Measurements from ENCODE around the gene DAPK1. TPM values are rescaled to one million over a fixed set of nuclear protein-coding genes. Genes with fewer than 3 reads are reported as not detected.

Gene DAPK1
- total RNA-seq, 1 donor from 2014 or later, result 29.5 TPM

DNA sequence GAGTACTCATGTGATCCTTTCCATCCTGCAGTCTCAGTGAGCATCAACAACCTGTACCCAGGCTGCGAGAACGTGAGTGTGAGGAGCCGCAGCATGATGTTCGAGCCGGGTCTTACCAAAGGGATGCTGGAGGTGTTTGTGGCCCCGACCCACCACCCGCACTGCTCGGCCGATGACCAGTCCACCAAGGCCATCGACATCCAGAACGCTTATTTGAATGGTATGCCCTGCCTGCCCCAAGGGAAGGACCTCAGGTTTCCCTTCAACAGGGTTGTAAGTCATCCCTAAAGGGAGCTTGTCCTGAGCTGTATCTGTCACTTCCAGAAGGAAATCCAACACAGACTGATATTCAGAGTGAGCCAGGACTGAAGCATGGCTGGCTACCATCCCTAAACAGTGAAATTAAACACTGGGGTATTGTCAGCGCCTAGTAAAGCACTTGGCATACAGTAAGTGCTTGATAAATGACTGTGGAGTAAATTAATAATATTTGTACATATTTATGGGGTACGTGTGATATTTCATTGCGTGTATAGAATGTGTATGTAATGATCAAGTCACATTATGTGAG is 188.9 kb downstream of the DAPK1 start:
- Mint-ChIP-seq H3K36me3 (peaks cover 49% of the 10 kb centered on the region), H3K4me1 (peaks cover 5% of the 10 kb centered on the region), H3K4me3 (no peak overlapping the region), H3K9me3 (peaks cover 16% of the 10 kb centered on the region), H3K27ac (no peak overlapping the region), H3K27me3 (ENCODE audit: insufficient read depth, low read depth) (peaks cover 4% of the 10 kb centered on the region)
- H3K27me3 ChIP-seq, result no peaks in the 10 kb centered on the region
- TF ChIP-seq EZH2 (IDR thresholded peaks at IDR 0.05) (no peak), EZH2phosphoT487 (IDR thresholded peaks at IDR 0.05) (no peak)
- TF ChIP-seq, protein P1, sequence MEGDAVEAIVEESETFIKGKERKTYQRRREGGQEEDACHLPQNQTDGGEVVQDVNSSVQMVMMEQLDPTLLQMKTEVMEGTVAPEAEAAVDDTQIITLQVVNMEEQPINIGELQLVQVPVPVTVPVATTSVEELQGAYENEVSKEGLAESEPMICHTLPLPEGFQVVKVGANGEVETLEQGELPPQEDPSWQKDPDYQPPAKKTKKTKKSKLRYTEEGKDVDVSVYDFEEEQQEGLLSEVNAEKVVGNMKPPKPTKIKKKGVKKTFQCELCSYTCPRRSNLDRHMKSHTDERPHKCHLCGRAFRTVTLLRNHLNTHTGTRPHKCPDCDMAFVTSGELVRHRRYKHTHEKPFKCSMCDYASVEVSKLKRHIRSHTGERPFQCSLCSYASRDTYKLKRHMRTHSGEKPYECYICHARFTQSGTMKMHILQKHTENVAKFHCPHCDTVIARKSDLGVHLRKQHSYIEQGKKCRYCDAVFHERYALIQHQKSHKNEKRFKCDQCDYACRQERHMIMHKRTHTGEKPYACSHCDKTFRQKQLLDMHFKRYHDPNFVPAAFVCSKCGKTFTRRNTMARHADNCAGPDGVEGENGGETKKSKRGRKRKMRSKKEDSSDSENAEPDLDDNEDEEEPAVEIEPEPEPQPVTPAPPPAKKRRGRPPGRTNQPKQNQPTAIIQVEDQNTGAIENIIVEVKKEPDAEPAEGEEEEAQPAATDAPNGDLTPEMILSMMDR (IDR thresholded peaks at IDR 0.05), result no peak
- no peaks in the 10 kb centered on the region for H3K36me3 ChIP-seq
- H3K79me2 ChIP-seq (ENCODE audit: low read depth), result no peaks in the 10 kb centered on the region
- H3F3A ChIP-seq (ENCODE audit: low read depth), result no peaks in the 10 kb centered on the region
- no peak overlapping the region for H3K4me3 ChIP-seq
- DNase-seq (ENCODE audit: low spot score), result no peak
- no peak overlapping the region for H3K9ac ChIP-seq
- no peaks in the 10 kb centered on the region for H3K4me1 ChIP-seq
- H3K9me3 ChIP-seq (ENCODE audit: low read depth), result no peaks in the 10 kb centered on the region
- no peak overlapping the region for H3K4me2 ChIP-seq
- no peak overlapping the region for H3K27ac ChIP-seq
- H4K20me1 ChIP-seq (ENCODE audit: low read depth), result no peaks in the 10 kb centered on the region
- H2AFZ ChIP-seq (replicated peaks), result no peak overlapping the region

- DNase-seq (ENCODE audit: low spot score), result no peak
- Histone ChIP-seq H3K79me2 (ENCODE audit: low read depth) (no peaks in the 10 kb centered on the region), H3K9ac (no peak overlapping the region), H3K4me1 (no peaks in the 10 kb centered on the region), H3K4me2 (no peak overlapping the region), H4K20me1 (ENCODE audit: low read depth) (no peaks in the 10 kb centered on the region), H3K27me3 (no peaks in the 10 kb centered on the region), H3K27ac (no peak overlapping the region), H3K9me3 (ENCODE audit: low read depth) (no peaks in the 10 kb centered on the region), H3K36me3 (no peaks in the 10 kb centered on the region), H2AFZ (replicated peaks) (no peak overlapping the region), H3K4me3 (no peak overlapping the region), H3F3A (ENCODE audit: low read depth) (no peaks in the 10 kb centered on the region)
- TF ChIP-seq EZH2phosphoT487 (IDR thresholded peaks at IDR 0.05), result no peak
- TF ChIP-seq, protein P1 (IDR thresholded peaks at IDR 0.05), result no peak
- TF ChIP-seq EZH2 (IDR thresholded peaks at IDR 0.05), result no peak
- H3K27me3 Mint-ChIP-seq (ENCODE audit: insufficient read depth, low read depth), result peaks cover 4% of the 10 kb centered on the region
- H3K27ac Mint-ChIP-seq, result no peak overlapping the region
- no peak overlapping the region for H3K4me3 Mint-ChIP-seq
- peaks cover 52% of the 10 kb centered on the region for H3K36me3 Mint-ChIP-seq
- peaks cover 5% of the 10 kb centered on the region for H3K4me1 Mint-ChIP-seq
- H3K9me3 Mint-ChIP-seq, result peaks cover 18% of the 10 kb centered on the region
Observed at GRCh38 chr9:87687207-87687606, 189.5 kb downstream of the DAPK1 start.

DNA sequence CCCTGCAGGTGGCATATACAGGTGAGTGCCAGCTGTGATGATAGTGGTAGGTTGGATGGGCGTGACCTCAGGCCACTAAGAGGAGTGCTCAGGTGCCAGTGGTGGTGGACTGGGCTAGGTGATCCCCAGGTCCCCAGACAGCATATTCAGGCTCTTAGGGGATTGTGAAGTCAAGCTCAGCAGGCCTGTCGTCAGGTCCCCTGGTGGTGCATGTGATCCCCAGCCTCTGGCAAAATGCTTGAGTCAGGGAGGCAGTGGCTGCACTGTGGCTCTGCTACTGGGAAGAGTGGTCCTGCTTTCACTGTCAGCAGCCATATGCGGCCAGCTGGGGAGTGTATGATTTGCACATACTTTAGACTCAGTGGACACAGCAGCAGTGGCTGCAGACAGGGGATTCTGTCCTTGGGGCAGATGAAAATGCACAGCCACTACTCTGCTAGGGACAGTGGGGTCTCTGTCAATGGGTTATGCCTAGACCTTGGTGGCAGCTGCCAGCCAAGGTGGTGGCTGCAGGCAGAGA is 196.6 kb downstream of the DAPK1 start:
- no peaks in the 10 kb centered on the region for H3F3A ChIP-seq (ENCODE audit: low read depth)
- Mint-ChIP-seq H3K9me3 (peaks cover 30% of the 10 kb centered on the region), H3K27me3 (ENCODE audit: insufficient read depth, low read depth) (no peaks in the 10 kb centered on the region), H3K27ac (no peak overlapping the region), H3K4me3 (no peak overlapping the region), H3K36me3 (peaks cover 66% of the 10 kb centered on the region), H3K4me1 (peaks cover 15% of the 10 kb centered on the region)
- no peaks in the 10 kb centered on the region for H4K20me1 ChIP-seq (ENCODE audit: low read depth)
- no peak overlapping the region for H3K4me3 ChIP-seq
- H3K79me2 ChIP-seq (ENCODE audit: low read depth), result no peaks in the 10 kb centered on the region
- TF ChIP-seq EZH2phosphoT487 (IDR thresholded peaks at IDR 0.05) (no peak), EZH2 (IDR thresholded peaks at IDR 0.05) (no peak)
- TF ChIP-seq, protein P1 (IDR thresholded peaks at IDR 0.05), result no peak
- no peak overlapping the region for H3K9ac ChIP-seq
- no peak overlapping the region for H2AFZ ChIP-seq (replicated peaks)
- peaks cover 5% of the 10 kb centered on the region for H3K4me1 ChIP-seq
- H3K4me2 ChIP-seq, result no peak overlapping the region
- H3K9me3 ChIP-seq (ENCODE audit: low read depth), result no peaks in the 10 kb centered on the region
- H3K27ac ChIP-seq, result no peak overlapping the region
- no peak for DNase-seq (ENCODE audit: low spot score)
- peaks cover 7% of the 10 kb centered on the region for H3K36me3 ChIP-seq
- no peaks in the 10 kb centered on the region for H3K27me3 ChIP-seq

All from neural progenitor cell (in vitro differentiated cells).